PFSK-1 (cell line): ENCODE results near the gene TEAD3.

ENCODE experiments used
- POLR2AphosphoS5 ChIP-seq: IDR thresholded peaks from 2 replicates; pipeline ENCODE4 v1.6.1; 2012; ENCODE audit warnings: low read depth, mild to moderate bottlenecking, control low read depth, low read length, moderate library complexity
- REST ChIP-seq, 2 experiments: IDR thresholded peaks; 2 replicates each; pipeline versions ENCODE4 v1.6.1 to v1.8.0; 2011 to 2012; ENCODE audit warnings: low read depth in 2 of 2, low read length in 2 of 2, control low read depth in 1 of 2, inconsistent platforms in 1 of 2, mild to moderate bottlenecking in 1 of 2, moderate library complexity in 1 of 2; ENCODE audit not compliant: insufficient read depth in 1 of 2
- SIN3A ChIP-seq: IDR thresholded peaks from 2 replicates; pipeline ENCODE4 v1.6.1; 2012; ENCODE audit warnings: mild to moderate bottlenecking, low read length, moderate library complexity, borderline replicate concordance; ENCODE audit not compliant: insufficient read depth
- TAF1 ChIP-seq: IDR thresholded peaks from 2 replicates; pipeline ENCODE4 v1.6.1; 2012; ENCODE audit warnings: low read length, control low read depth, borderline replicate concordance; ENCODE audit not compliant: insufficient read depth

GRCh38 chr6:35465646-35466045 lies 31.2 kb downstream of the TEAD3 start:
- TF ChIP-seq POLR2AphosphoS5 (no peak), REST (IDR thresholded peaks at IDR 0.05; ENCODE audit: insufficient read depth in 1 of 2, low read depth in 2 of 2, low read length in 2 of 2) (no peak), TAF1 (no peak), SIN3A (no peak)
